Measurements from ENCODE around the gene ISG15. TPM values are rescaled to one million over a fixed set of nuclear protein-coding genes. Genes with fewer than 3 reads are reported as not detected.

ISG15 gene
- 22.7 and 38.0 TPM in 2 replicates for total RNA-seq

GRCh38 chr1:1013105-1013921 is at the start of gene ISG15:
Gene ISG15 (plus strand): TSS chr1:1013497. CDS start chr1:1013574, 77 bp downstream.

GRCh38 chr1:966135-966703 is 47.1 kb upstream of the ISG15 start, which contains the start of gene PLEKHN1:
Gene PLEKHN1 (plus strand): TSS chr1:966482. CDS start chr1:966532, 50 bp downstream.

GRCh38 chr1:981955-982558 is 31.2 kb upstream of the ISG15 start, which contains the start of gene PERM1:
Gene PERM1 (minus strand): TSS chr1:982093. CDS start chr1:981029, 1,064 bp downstream.

GRCh38 chr1:999725-1000356 is 13.5 kb upstream of the ISG15 start, which contains the start of gene HES4:
Gene HES4 (minus strand): TSS chr1:1000097. CDS start chr1:999973, 124 bp downstream.

GRCh38 chr1:1020000-1020404 is 6.7 kb downstream of the ISG15 start, which contains the start of gene AGRN:
Gene AGRN (plus strand): TSS chr1:1020120. CDS start chr1:1020173, 53 bp downstream.

Small RNA genes within 50 kb of the gene (small RNA-seq; reads per million reads assigned to genes)
- not detected for gene AL645608.3

Other genes starting within 250 kb of the ISG15 start
- gene SAMD11, start 89.6 kb upstream of the ISG15 start, total RNA-seq = 19.9 and 36.2 TPM in 2 replicates
- gene NOC2L, start 54.2 kb upstream of the ISG15 start, total RNA-seq = 47.2 and 47.3 TPM in 2 replicates
- 2.7 and 4.3 TPM in 2 replicates for gene KLHL17, start 52.9 kb upstream of the ISG15 start, total RNA-seq
- 0.76 and 0.91 TPM in 2 replicates for gene PLEKHN1, start 47.0 kb upstream of the ISG15 start, total RNA-seq
- gene PERM1, start 31.4 kb upstream of the ISG15 start, total RNA-seq = 0.13 TPM in 1 of 2 replicates, not detected in the other
- 0.91 and 4.0 TPM in 2 replicates for gene HES4, start 13.4 kb upstream of the ISG15 start, total RNA-seq
- 19.3 and 22.5 TPM in 2 replicates for gene AGRN, start 6.6 kb downstream of the ISG15 start, total RNA-seq
- gene RNF223, start 60.8 kb downstream of the ISG15 start, total RNA-seq = not detected in 2 replicates
- 4.8 and 5.2 TPM in 2 replicates for gene C1orf159, start 102.6 kb downstream of the ISG15 start, total RNA-seq
- gene TTLL10, start 160.4 kb downstream of the ISG15 start, total RNA-seq = not detected in 2 replicates
- gene TNFRSF18, start 193.1 kb downstream of the ISG15 start, total RNA-seq = 0.32 and 0.39 TPM in 2 replicates
- 0.13 TPM in 1 of 2 replicates, not detected in the other for gene TNFRSF4, start 200.7 kb downstream of the ISG15 start, total RNA-seq
- gene SDF4, start 218.5 kb downstream of the ISG15 start, total RNA-seq = 121 and 122 TPM in 2 replicates
- gene B3GALT6, start 218.7 kb downstream of the ISG15 start, total RNA-seq = 16.3 and 18.9 TPM in 2 replicates
- gene C1QTNF12, start 233.2 kb downstream of the ISG15 start, total RNA-seq = 0.43 and 0.65 TPM in 2 replicates

Measured in articular chondrocyte of knee joint (primary cell).